GM21367 (cell line): ENCODE data around the gene PPP5C.
"Not testable (repeated sequence)": the region's sequence is repeated elsewhere in the genome, so short reads cannot be mapped to it uniquely, and the experiment has no call there.

ENCODE experiments used
- ATAC-seq: cut with Tn5 transposase; IDR thresholded peaks from one replicate; pipeline ENCODE4 v1.9.1; 2021; ENCODE audit not compliant: unreplicated experiment

The PPP5C gene

GRCh38 chr19:46346821-46347571 lies at the start of gene PPP5C:
PPP5C (plus strand) TSS chr19:46347087; CDS start chr19:46347097, 10 bp downstream.
- peak; percentile 48 for ATAC-seq

- ATAC-seq, result no peak
Measured at GRCh38 chr19:46297700-46298478, 49.0 kb upstream of the PPP5C start.

- ATAC-seq, result no peak
Measured at GRCh38 chr19:46298479-46299003, 48.3 kb upstream of the PPP5C start.

GRCh38 chr19:46299004-46299509 lies 47.8 kb upstream of the PPP5C start:
- ATAC-seq, result no peak

GRCh38 chr19:46299695-46300094 lies 47.2 kb upstream of the PPP5C start:
- no peak for ATAC-seq

GRCh38 chr19:46303322-46303690 lies 43.6 kb upstream of the PPP5C start:
- no peak for ATAC-seq

GRCh38 chr19:46303691-46304397 lies 43.0 kb upstream of the PPP5C start:
- no peak for ATAC-seq

GRCh38 chr19:46306501-46306900 lies 40.4 kb upstream of the PPP5C start:
- no peak for ATAC-seq

GRCh38 chr19:46308510-46308909 lies 38.4 kb upstream of the PPP5C start:
- no peak for ATAC-seq

- ATAC-seq, result no peak
Measured at GRCh38 chr19:46309056-46309455, 37.8 kb upstream of the PPP5C start.

- ATAC-seq, result no peak
Measured at GRCh38 chr19:46311444-46311843, 35.4 kb upstream of the PPP5C start.

- not testable (repeated sequence) for ATAC-seq
Measured at GRCh38 chr19:46313540-46314469, 33.1 kb upstream of the PPP5C start.

GRCh38 chr19:46317339-46317738 lies 29.5 kb upstream of the PPP5C start:
- ATAC-seq, result no peak

GRCh38 chr19:46319613-46320012 lies 27.3 kb upstream of the PPP5C start:
- no peak for ATAC-seq

- no peak for ATAC-seq
Measured at GRCh38 chr19:46320559-46320958, 26.3 kb upstream of the PPP5C start.

- ATAC-seq, result no peak
Measured at GRCh38 chr19:46321653-46322052, 25.2 kb upstream of the PPP5C start.

- not testable (repeated sequence) for ATAC-seq
Measured at GRCh38 chr19:46323227-46323626, 23.7 kb upstream of the PPP5C start.

- no peak for ATAC-seq
Measured at GRCh38 chr19:46324277-46324676, 22.6 kb upstream of the PPP5C start.

- ATAC-seq, result no peak
Measured at GRCh38 chr19:46326608-46327007, 20.3 kb upstream of the PPP5C start.

- ATAC-seq, result no peak
Measured at GRCh38 chr19:46328079-46328478, 18.8 kb upstream of the PPP5C start.
